Measurements from ENCODE around the gene SLC9A1.

GRCh38 chr1:27176954-27177353, 22.0 kb upstream of the SLC9A1 start:
- no peak for TF ChIP-seq POLR2A (IDR thresholded peaks at IDR 0.05)
- TF ChIP-seq, protein P1, sequence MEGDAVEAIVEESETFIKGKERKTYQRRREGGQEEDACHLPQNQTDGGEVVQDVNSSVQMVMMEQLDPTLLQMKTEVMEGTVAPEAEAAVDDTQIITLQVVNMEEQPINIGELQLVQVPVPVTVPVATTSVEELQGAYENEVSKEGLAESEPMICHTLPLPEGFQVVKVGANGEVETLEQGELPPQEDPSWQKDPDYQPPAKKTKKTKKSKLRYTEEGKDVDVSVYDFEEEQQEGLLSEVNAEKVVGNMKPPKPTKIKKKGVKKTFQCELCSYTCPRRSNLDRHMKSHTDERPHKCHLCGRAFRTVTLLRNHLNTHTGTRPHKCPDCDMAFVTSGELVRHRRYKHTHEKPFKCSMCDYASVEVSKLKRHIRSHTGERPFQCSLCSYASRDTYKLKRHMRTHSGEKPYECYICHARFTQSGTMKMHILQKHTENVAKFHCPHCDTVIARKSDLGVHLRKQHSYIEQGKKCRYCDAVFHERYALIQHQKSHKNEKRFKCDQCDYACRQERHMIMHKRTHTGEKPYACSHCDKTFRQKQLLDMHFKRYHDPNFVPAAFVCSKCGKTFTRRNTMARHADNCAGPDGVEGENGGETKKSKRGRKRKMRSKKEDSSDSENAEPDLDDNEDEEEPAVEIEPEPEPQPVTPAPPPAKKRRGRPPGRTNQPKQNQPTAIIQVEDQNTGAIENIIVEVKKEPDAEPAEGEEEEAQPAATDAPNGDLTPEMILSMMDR (IDR thresholded peaks at IDR 0.05): no peak
